Mesenchymal stem cell (in vitro differentiated cells and primary cell): ENCODE results near the gene ALDH1L1.

Experiments used
- DNase-seq: peaks from one replicate; pipeline ENCODE4 v3.0.0-alpha.2; 2013
- H2AFZ ChIP-seq: one replicate; pipeline ENCODE4 v1.6.1; 2013; ENCODE audit warnings: low read depth, mild to moderate bottlenecking, control low read depth, inconsistent platforms, low read length, moderate library complexity
- H2AK5ac ChIP-seq: 2 replicates; pipeline ENCODE4 v1.6.1; 2013; ENCODE audit warnings: low read length, moderate library complexity, mild to moderate bottlenecking, inconsistent platforms; ENCODE audit not compliant: severe bottlenecking
- H2BK120ac ChIP-seq: one replicate; pipeline ENCODE4 v1.6.1; 2013; ENCODE audit warnings: low read depth, mild to moderate bottlenecking, inconsistent platforms, low read length, moderate library complexity
- H2BK12ac ChIP-seq, 2 experiments: one replicate each; pipeline ENCODE4 v1.6.1; 2013; ENCODE audit warnings: inconsistent platforms in 2 of 2, low read length in 2 of 2, mild to moderate bottlenecking in 2 of 2, moderate library complexity in 2 of 2, control low read depth in 1 of 2
- H2BK15ac ChIP-seq: one replicate; pipeline ENCODE4 v1.6.1; 2013; ENCODE audit warnings: mild to moderate bottlenecking, low read depth, inconsistent platforms; ENCODE audit not compliant: poor library complexity, severe bottlenecking
- H2BK5ac ChIP-seq: 2 replicates; pipeline ENCODE4 v1.6.1; 2013; ENCODE audit warnings: low read depth, mild to moderate bottlenecking, low read length, control low read depth, inconsistent platforms; ENCODE audit not compliant: poor library complexity, severe bottlenecking
- H3K14ac ChIP-seq, 2 experiments: one replicate each; pipeline ENCODE4 v1.6.1; 2013; ENCODE audit warnings: inconsistent platforms in 2 of 2, low read length in 2 of 2, control low read depth in 1 of 2, mild to moderate bottlenecking in 1 of 2, moderate library complexity in 1 of 2
- H3K18ac ChIP-seq, 2 experiments: one replicate each; pipeline ENCODE4 v1.6.1; 2013; ENCODE audit warnings: inconsistent platforms in 2 of 2, low read length in 2 of 2, control low read depth in 1 of 2, low read depth in 1 of 2, mild to moderate bottlenecking in 1 of 2
- H3K23ac ChIP-seq, 2 experiments: one replicate each; pipeline ENCODE4 v1.6.1; 2013; ENCODE audit warnings: inconsistent platforms in 2 of 2, low read length in 2 of 2, mild to moderate bottlenecking in 2 of 2, moderate library complexity in 2 of 2, control low read depth in 1 of 2
- H3K27ac ChIP-seq: 2 replicates; pipeline ENCODE4 v1.5.1; 2013; ENCODE audit warnings: mild to moderate bottlenecking, moderate library complexity, low read length, control low read depth, inconsistent platforms; ENCODE audit not compliant: poor library complexity, severe bottlenecking
- H3K27me3 ChIP-seq, 2 experiments: 2 replicates each; pipeline versions ENCODE4 v1.6.1 to v1.7.0; 2013; ENCODE audit warnings: low read length in 2 of 2, mild to moderate bottlenecking in 2 of 2, moderate library complexity in 2 of 2, control low read depth in 1 of 2, inconsistent platforms in 1 of 2; ENCODE audit not compliant: control insufficient read depth in 1 of 2, insufficient read depth in 1 of 2
- H3K36me3 ChIP-seq, 2 experiments: 2 replicates each; pipeline versions ENCODE4 v1.6.1 to v1.7.0; 2013; ENCODE audit warnings: low read length in 2 of 2, control low read depth in 1 of 2, inconsistent platforms in 1 of 2, low read depth in 1 of 2, mild to moderate bottlenecking in 1 of 2; ENCODE audit not compliant: insufficient read depth in 2 of 2, control insufficient read depth in 1 of 2
- H3K4ac ChIP-seq, 2 experiments: one replicate each; pipeline ENCODE4 v1.6.1; 2013; ENCODE audit warnings: inconsistent platforms in 2 of 2, low read length in 2 of 2, mild to moderate bottlenecking in 2 of 2, moderate library complexity in 2 of 2, control low read depth in 1 of 2, low read depth in 1 of 2
- H3K4me1 ChIP-seq: 2 replicates; pipeline ENCODE4 v1.6.1; 2013; ENCODE audit warnings: low read depth, low read length, control low read depth; ENCODE audit not compliant: control insufficient read depth, insufficient read depth
- H3K4me2 ChIP-seq: 2 replicates; pipeline ENCODE4 v1.6.1; 2013; ENCODE audit warnings: low read length, mild to moderate bottlenecking, inconsistent platforms; ENCODE audit not compliant: poor library complexity, severe bottlenecking
- H3K4me3 ChIP-seq, 2 experiments: 2 replicates each; pipeline versions ENCODE4 v1.5.1 to v1.7.0; 2013; ENCODE audit warnings: low read length in 2 of 2, mild to moderate bottlenecking in 2 of 2, control low read depth in 1 of 2, low read depth in 1 of 2; ENCODE audit not compliant: insufficient read depth in 1 of 2
- H3K79me1 ChIP-seq: replicated peaks from 2 replicates; pipeline ENCODE4 v1.6.1; 2013; ENCODE audit warnings: mild to moderate bottlenecking, control low read depth, low read length, inconsistent platforms; ENCODE audit not compliant: poor library complexity, severe bottlenecking
- H3K9ac ChIP-seq: 2 replicates; pipeline ENCODE4 v1.7.0; 2013; ENCODE audit warnings: mild to moderate bottlenecking, low read length, moderate library complexity
- H3K9me3 ChIP-seq: 2 replicates; pipeline ENCODE4 v1.7.0; 2013; ENCODE audit warnings: mild to moderate bottlenecking, low read length; ENCODE audit not compliant: control insufficient read depth
- H4K8ac ChIP-seq: one replicate; pipeline ENCODE4 v1.6.1; 2013; ENCODE audit warnings: inconsistent platforms, mild to moderate bottlenecking, low read length, moderate library complexity
- H4K91ac ChIP-seq: one replicate; pipeline ENCODE4 v1.6.1; 2013; ENCODE audit warnings: mild to moderate bottlenecking, low read length, inconsistent platforms
- WGBS: methylation state at CpG from one replicate; pipeline ENCODE4 v1.1.7; 2013; ENCODE audit warnings: mixed read lengths; 5-methylcytosine and 5-hydroxymethylcytosine counted together

ALDH1L1 gene

GRCh38 chr3:126057501-126057819 lies 122.9 kb downstream of the ALDH1L1 start:
- H3K4ac ChIP-seq: no peak overlapping the region
- no peak overlapping the region for H3K23ac ChIP-seq
- no peak overlapping the region for H3K4me2 ChIP-seq
- peaks cover 0 to 13% of the 10 kb centered on the region in 2 experiments for H3K36me3 ChIP-seq
- peaks cover 9% of the 10 kb centered on the region for H3K79me1 ChIP-seq
- no peak overlapping the region for H2AFZ ChIP-seq
- no peak overlapping the region for H3K14ac ChIP-seq
- no peaks in the 10 kb centered on the region for H3K9me3 ChIP-seq
- no peak overlapping the region for H3K4me3 ChIP-seq
- H2BK5ac ChIP-seq: no peak overlapping the region
- no peak overlapping the region for H3K27ac ChIP-seq
- DNase-seq: no peak
- no peak overlapping the region for H2AK5ac ChIP-seq
- H2BK12ac ChIP-seq: no peak overlapping the region
- peak overlapping the region in 1 of 2 experiments; percentile 14 for H3K18ac ChIP-seq
- no peaks in the 10 kb centered on the region for H3K27me3 ChIP-seq
- no peak overlapping the region for H2BK120ac ChIP-seq
- no peaks in the 10 kb centered on the region for H3K4me1 ChIP-seq
- H4K8ac ChIP-seq: peak overlapping the region; percentile 46
- H2BK15ac ChIP-seq: no peak overlapping the region
- H4K91ac ChIP-seq: no peak overlapping the region
- WGBS: 90% methylated on average over 10 of the region's 10 CpGs
- no peak overlapping the region for H3K9ac ChIP-seq

- Histone ChIP-seq H3K4me1 (no peaks in the 10 kb centered on the region), H3K27ac (no peak overlapping the region), H3K18ac (peak overlapping the region in 1 of 2 experiments; percentile 64), H4K91ac (no peak overlapping the region), H3K9ac (no peak overlapping the region), H4K8ac (peak overlapping the region; percentile 46), H3K4me3 (no peak overlapping the region), H3K79me1 (peaks cover 6% of the 10 kb centered on the region), H2AK5ac (no peak overlapping the region), H2BK120ac (no peak overlapping the region), H3K4me2 (no peak overlapping the region), H2BK12ac (peak overlapping the region in 1 of 2 experiments; percentile 19), H3K27me3 (no peaks in the 10 kb centered on the region), H3K23ac (peak overlapping the region in 1 of 2 experiments; percentile 9), H3K4ac (no peak overlapping the region), H3K9me3 (no peaks in the 10 kb centered on the region), H2BK15ac (no peak overlapping the region), H2BK5ac (no peak overlapping the region), H2AFZ (peak overlapping the region; percentile 10), H3K36me3 (peaks cover 0 to 13% of the 10 kb centered on the region in 2 experiments), H3K14ac (peak overlapping the region in 1 of 2 experiments; percentile 69)
- WGBS: 71% methylated on average over 14 of the region's 14 CpGs
- DNase-seq: no peak
Measured at GRCh38 chr3:126056681-126057500, 123.5 kb downstream of the ALDH1L1 start.

- H3K9me3 ChIP-seq: no peaks in the 10 kb centered on the region
Measured at GRCh38 chr3:126056088-126056487, 124.3 kb downstream of the ALDH1L1 start.

GRCh38 chr3:126054870-126055269 lies 125.5 kb downstream of the ALDH1L1 start:
- Histone ChIP-seq H3K23ac (no peak overlapping the region), H3K14ac (no peak overlapping the region), H3K27me3 (no peaks in the 10 kb centered on the region), H3K18ac (no peak overlapping the region), H3K4me2 (no peak overlapping the region), H3K4ac (no peak overlapping the region), H2BK12ac (no peak overlapping the region), H4K91ac (no peak overlapping the region), H2BK120ac (no peak overlapping the region), H3K9me3 (no peaks in the 10 kb centered on the region), H3K9ac (no peak overlapping the region), H3K27ac (no peak overlapping the region), H2BK15ac (no peak overlapping the region), H4K8ac (no peak overlapping the region), H3K4me1 (no peaks in the 10 kb centered on the region), H2AK5ac (no peak overlapping the region), H2AFZ (no peak overlapping the region), H3K4me3 (no peak overlapping the region), H2BK5ac (no peak overlapping the region), H3K79me1 (peaks cover 2% of the 10 kb centered on the region), H3K36me3 (peaks cover 0 to 14% of the 10 kb centered on the region in 2 experiments)
- 99% methylated on average over 4 of the region's 5 CpGs for WGBS
- DNase-seq: no peak

More at GRCh38 chr3:126056088-126056487, 124.3 kb downstream of the ALDH1L1 start:
- H3K27me3 ChIP-seq: no peaks in the 10 kb centered on the region
- no peak overlapping the region for H3K4ac ChIP-seq
- H2BK15ac ChIP-seq: no peak overlapping the region
- no peak overlapping the region for H3K27ac ChIP-seq
- H4K8ac ChIP-seq: no peak overlapping the region
- H2BK12ac ChIP-seq: no peak overlapping the region
- H3K23ac ChIP-seq: no peak overlapping the region
- no peak overlapping the region for H2BK5ac ChIP-seq
- no peak overlapping the region for H3K18ac ChIP-seq
- no peak overlapping the region for H3K4me3 ChIP-seq
- H2AK5ac ChIP-seq: no peak overlapping the region
- H3K4me1 ChIP-seq: no peaks in the 10 kb centered on the region
- no peak overlapping the region for H3K4me2 ChIP-seq
- 97% methylated on average over 10 of the region's 10 CpGs for WGBS
- no peak overlapping the region for H3K9ac ChIP-seq
- H2AFZ ChIP-seq: no peak overlapping the region
- peaks cover 2% of the 10 kb centered on the region for H3K79me1 ChIP-seq
- peaks cover 0 to 9% of the 10 kb centered on the region in 2 experiments for H3K36me3 ChIP-seq
- H2BK120ac ChIP-seq: no peak overlapping the region
- no peak overlapping the region for H4K91ac ChIP-seq
- H3K14ac ChIP-seq: peak overlapping the region in 1 of 2 experiments; percentile 36
- no peak for DNase-seq
